CD4-positive, alpha-beta T cell treated with Interleukin-17A for 4 hours (primary cell): ENCODE data around the gene PRKG1.
A peak's percentile ranks its signal among the peaks of the same experiment; 100 is the strongest.

Source experiments
- DNase-seq: peaks from one replicate; pipeline ENCODE4 v3.0.0-alpha.2; 2020; ENCODE audit warnings: mixed read lengths

PRKG1 gene

GRCh38 chr10:51867956-51868355 lies 793.7 kb downstream of the PRKG1 start:
- DNase-seq, result no peak

DNA sequence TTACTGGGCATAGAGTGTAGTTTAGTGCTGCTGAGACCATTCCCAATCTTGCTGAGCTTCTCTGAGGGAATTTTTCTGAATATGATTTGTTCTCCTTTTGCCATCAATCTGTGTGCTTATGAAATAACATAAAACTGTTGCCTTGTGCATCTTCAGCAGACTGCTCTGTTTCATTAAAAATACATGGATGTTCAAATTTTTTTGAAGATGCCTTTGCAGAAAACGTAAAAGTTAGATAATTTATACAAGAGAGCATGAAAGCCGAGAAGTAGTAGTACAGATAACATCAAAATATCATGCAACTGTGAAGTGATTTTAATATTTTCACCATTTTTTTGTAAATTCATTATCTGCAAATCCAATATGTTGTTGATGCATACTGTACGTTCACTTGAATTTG lies 799.8 kb downstream of the PRKG1 start:
- no peak for DNase-seq

GRCh38 chr10:51875610-51876009 lies 801.3 kb downstream of the PRKG1 start:
- no peak for DNase-seq

DNA sequence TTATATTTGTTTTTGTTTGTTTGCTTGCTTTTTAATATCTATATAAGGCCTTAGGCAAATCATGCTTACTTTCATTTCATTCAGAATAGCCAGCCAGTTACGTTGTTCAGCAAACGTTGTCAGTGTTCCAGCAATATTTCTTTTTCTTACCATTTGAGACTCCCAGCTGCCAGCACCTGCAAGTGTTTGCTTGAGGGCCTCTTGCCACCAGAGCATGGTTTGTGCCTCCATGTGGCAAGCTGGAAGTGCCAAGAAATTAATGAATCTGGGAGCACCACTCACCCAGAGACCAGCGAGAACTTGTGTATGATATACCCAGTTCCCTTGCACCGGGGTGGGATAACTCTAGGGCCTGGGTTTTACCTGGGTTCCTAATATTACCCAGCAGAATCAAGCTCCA lies 802.2 kb downstream of the PRKG1 start:
- DNase-seq, result no peak

GRCh38 chr10:51876979-51877378 lies 802.7 kb downstream of the PRKG1 start:
- DNase-seq, result no peak

- no peak for DNase-seq
Measured at GRCh38 chr10:51877636-51878035, 803.3 kb downstream of the PRKG1 start.

- DNase-seq, result no peak
Measured at GRCh38 chr10:51878695-51879094, 804.4 kb downstream of the PRKG1 start.

- DNase-seq, result peak; percentile 4
Measured at GRCh38 chr10:51879238-51879637, 805.0 kb downstream of the PRKG1 start.

- DNase-seq, result no peak
Measured at GRCh38 chr10:51881213-51881612, 806.9 kb downstream of the PRKG1 start.

GRCh38 chr10:51886438-51887068 lies 812.3 kb downstream of the PRKG1 start:
- no peak for DNase-seq

GRCh38 chr10:51888263-51888662 lies 814.0 kb downstream of the PRKG1 start:
- no peak for DNase-seq

DNA sequence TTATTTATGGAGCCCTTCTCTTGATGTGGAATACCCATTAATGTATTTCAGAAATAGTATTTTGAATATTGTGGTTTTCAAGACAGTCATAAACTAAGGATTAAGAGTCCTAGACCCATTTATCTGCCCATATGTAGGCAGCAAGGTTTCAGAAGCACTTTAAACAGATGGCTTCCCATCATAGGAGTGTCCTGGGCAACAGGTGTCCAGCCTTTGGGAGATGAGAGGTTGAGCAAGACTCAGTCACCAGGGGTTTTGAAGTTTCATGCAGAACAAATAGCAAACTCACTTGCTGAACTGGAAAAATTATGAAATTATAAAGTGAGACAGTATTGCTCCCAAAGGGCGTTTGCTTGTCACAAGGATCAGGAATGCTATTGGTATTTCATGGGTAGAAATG lies 818.0 kb downstream of the PRKG1 start:
- DNase-seq, result no peak

DNA sequence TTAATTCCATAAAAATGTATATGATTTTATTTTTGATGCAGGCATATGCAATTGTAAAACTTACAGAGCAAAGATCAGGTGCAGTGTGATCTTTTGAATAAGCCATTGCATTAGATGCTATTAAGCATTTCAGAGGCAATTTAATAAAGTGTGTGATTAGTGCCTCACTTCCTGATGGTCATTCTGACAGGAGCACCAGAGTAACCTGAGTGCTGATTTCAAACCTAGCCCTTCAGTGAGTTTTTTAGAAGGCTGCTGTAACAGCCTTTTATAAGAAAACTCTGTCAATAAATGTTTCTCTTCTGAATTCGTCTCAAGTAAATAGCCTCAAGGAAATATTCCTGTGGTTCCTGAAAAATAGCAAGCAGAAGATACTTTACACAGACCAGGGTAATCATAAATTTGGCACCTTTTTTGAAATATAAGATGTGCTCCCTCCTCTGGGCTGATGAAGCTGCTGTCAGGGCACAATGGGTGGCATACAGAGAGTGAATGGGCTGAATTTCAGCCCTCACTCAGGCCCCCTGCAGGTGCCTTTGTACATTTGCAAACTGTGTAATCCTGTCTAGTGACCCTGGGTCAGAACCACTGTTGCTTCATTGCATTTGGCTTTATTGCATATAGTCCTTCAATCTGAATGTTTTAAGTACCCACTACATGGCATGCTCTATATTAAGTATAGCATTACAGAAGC lies 818.8 kb downstream of the PRKG1 start:
- DNase-seq, result no peak

DNA sequence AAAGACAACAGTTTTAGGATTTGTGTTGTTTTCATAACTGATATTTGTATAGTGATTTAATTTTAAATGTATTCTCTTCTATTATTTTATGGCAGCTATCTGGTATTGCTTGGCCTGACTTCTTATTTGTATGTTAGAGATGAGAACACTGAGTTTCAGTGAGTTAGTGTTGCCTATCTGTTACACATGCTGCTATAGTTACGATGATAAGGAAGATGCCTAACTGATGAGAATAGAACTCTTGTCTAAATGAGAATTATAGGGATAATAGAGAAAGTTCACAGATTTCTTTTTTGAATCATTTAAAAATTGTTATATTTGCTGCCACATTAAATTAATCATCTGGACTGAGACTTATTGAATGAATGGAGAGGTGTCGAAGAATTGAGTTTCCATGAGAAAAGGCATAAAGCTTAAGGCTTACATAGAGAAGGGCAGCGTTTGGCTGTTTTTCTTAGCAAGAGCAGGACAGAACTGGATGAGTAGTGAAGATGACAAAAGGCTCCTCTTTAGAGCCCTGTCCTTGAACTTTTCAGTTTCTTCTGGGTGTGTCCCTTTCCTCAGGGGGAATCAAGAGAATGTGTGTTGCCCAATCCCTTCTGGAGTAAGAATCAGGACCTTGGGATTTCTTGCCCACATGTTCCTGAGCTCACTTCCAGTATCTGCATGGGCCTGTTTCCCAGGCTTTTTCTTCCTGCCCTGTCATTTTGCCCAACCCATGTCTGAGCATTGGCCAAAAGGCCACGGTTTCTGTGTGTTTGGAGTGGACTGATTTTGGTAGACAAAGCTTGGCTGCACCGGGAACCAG lies 820.7 kb downstream of the PRKG1 start:
- no peak for DNase-seq

DNA sequence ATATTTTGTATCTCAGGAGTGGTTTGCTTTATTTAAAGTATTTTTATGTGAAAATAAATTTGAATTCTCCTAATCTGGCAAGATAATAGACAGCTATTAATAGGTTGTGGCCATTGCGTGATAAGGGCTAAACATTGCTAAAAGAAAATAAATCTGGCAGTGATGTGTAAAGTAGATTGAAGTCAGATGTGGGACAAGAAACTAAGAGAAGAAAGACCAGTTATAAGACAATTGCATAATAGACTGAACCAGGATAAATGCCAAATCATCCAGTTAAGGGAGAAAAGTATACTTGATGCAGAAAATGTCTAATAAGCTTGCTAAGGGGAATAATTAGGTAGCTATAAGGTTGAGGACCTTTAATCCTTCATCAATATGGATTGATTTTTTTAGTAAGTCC lies 822.6 kb downstream of the PRKG1 start:
- DNase-seq, result no peak

GRCh38 chr10:51897560-51897959 lies 823.3 kb downstream of the PRKG1 start:
- DNase-seq, result no peak

DNA sequence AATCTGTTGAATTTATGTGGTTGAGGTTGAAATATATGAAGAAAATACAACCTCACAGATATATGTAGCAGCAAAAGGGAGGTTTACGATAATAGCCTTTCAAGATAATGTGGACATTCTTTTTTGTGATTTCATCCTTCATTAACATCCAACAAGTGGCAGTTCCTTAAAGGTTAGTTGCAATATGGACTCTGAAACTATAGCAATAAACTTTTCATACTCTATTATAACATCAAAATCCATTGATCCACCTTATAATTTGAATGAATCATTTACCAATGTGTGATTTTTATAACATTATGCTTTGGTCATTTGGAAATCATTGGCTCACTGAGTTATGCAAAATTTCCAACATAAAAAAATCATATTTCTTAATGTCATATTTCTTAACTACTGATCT lies 825.9 kb downstream of the PRKG1 start:
- no peak for DNase-seq

DNA sequence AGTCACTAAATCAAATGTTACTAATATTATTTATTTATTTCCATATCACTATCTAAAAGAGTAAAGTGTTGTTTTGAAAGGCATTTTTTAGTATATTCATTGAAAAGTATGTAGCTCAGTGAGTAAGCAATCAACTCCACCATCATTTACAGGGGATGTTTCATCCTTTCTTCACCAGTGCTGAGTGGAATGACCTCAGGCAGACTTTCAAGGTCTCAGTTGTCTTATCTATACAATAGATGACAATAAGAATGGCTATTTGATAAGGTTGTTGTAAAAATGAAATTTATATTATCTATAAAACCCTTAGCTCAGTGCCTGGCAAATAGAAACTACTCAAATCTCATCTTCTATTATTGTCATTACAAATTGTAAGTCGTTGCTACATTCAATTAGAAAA lies 829.4 kb downstream of the PRKG1 start:
- no peak for DNase-seq

DNA sequence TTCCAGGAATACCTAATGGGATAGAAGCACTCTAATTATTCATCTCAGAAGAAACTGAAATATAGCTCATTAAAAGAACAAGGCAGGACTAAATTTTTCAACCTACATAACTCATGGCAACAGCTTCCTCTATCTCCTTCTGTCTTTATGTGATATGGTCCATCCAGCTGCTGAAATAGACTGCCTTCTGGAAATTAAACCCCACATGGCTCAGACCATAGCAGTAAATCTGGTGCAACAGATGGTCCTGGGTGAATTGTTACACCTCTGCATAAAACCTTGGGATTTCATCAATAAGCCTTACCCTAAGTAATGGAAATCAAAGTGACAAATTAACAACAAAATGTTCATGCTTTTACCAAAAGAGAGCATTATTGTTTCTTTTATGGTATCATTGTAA lies 830.7 kb downstream of the PRKG1 start:
- DNase-seq, result no peak

DNA sequence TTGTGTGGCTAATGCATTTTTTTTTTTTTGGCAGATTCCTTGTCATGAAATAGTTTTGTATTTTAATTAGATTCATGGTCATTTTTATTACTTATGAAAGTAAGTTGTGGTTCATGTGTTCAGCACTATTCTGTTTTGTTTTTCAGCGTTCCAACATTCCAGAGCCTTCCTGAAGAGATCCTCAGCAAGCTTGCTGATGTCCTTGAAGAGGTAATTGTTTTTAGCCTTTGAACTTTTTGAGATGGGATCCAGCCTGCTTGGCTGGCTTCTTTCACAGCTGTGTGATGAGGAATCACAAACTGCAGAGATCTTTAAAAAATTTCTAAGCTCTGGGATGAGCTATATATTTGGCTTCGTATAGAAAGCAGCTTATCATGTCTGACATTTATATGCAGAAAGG lies 833.1 kb downstream of the PRKG1 start:
- DNase-seq, result no peak

GRCh38 chr10:51910189-51910588 lies 835.9 kb downstream of the PRKG1 start:
- no peak for DNase-seq

DNA sequence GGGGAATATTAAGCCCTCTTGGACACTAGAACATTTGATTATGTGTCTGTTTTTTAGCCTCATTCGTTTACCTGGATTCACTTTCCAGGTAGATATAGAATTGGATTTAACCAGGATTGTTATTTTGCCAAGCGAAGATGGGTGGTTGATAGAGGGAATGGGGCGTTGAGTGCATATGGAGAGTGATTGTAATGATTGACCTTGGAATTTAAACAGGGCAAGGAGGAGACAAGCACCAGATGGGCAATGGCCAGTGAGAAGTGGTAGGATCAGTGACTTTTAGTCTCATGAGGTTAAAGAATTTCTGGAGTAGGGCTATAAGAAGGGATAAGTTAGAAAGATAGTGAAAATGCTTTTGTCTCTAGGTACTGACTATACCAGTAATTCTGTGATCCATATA lies 836.3 kb downstream of the PRKG1 start:
- DNase-seq, result no peak

GRCh38 chr10:51911723-51912122 lies 837.4 kb downstream of the PRKG1 start:
- DNase-seq, result no peak

DNA sequence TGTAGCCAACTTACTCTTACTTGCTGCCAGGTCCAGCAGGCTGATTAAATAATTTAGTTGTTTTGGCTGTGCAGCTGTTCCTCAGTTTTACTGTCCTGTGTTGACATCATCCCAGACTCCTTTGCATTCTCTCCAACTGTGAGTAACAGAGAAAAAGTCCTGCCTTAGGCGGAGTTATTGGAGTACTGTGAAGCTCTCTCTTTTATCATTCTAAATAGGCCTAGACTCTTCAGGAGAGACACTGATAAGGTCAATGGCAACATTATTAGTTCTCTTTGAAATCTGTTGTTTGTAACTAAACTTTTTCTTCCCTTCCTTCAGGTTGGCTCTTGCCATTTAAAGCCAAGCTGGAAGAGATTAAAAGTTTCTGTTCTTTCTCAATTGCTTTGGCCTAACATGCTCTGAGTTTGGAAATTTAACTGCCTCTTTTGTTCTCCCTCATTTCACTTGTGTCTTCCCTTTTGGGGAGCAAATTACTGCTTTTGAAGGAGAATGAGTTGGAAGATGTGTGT lies 840.8 kb downstream of the PRKG1 start:
- no peak for DNase-seq
